Ishikawa (cell line): ENCODE data around the gene ACSF3.

Experiments used
- CEBPB ChIP-seq: IDR thresholded peaks from 2 replicates; pipeline ENCODE4 v1.6.1; 2012
- CREB1 ChIP-seq: IDR thresholded peaks from 2 replicates; pipeline ENCODE4 v1.6.1; 2012; ENCODE audit warnings: low read depth
- EGR1 ChIP-seq: IDR thresholded peaks from 2 replicates; pipeline ENCODE4 v1.6.1; 2012
- EP300 ChIP-seq: IDR thresholded peaks from 2 replicates; pipeline ENCODE4 v1.6.1; 2012; ENCODE audit warnings: borderline replicate concordance
- FOXM1 ChIP-seq: IDR thresholded peaks from 2 replicates; pipeline ENCODE4 v1.6.1; 2012; ENCODE audit warnings: low read depth, borderline replicate concordance
- NFIC ChIP-seq: IDR thresholded peaks from 2 replicates; pipeline ENCODE4 v1.6.1; 2012
- RAD21 ChIP-seq: IDR thresholded peaks from 2 replicates; pipeline ENCODE4 v1.6.1; 2012; ENCODE audit warnings: low read depth
- TAF1 ChIP-seq: IDR thresholded peaks from 2 replicates; pipeline ENCODE4 v1.6.1; 2012; ENCODE audit warnings: low read depth, mild to moderate bottlenecking
- TCF12 ChIP-seq: IDR thresholded peaks from 2 replicates; pipeline ENCODE4 v1.6.1; 2012; ENCODE audit warnings: low read depth
- TEAD4 ChIP-seq: IDR thresholded peaks from 2 replicates; pipeline ENCODE4 v1.6.1; 2012
- YY1 ChIP-seq: IDR thresholded peaks from 2 replicates; pipeline ENCODE4 v1.6.1; 2012; ENCODE audit warnings: low read depth
- ZBTB7A ChIP-seq: IDR thresholded peaks from 2 replicates; pipeline ENCODE4 v1.6.1; 2012; ENCODE audit warnings: low read depth
- TF ChIP-seq, protein P1 (sequence below): IDR thresholded peaks from 2 replicates; pipeline ENCODE4 v1.6.1; 2012; ENCODE audit warnings: low read depth, mild to moderate bottlenecking
- TF ChIP-seq, protein P2 (sequence below): IDR thresholded peaks from 2 replicates; pipeline ENCODE4 v1.6.1; 2012
- TF ChIP-seq, protein P3 (sequence below): IDR thresholded peaks from 2 replicates; pipeline ENCODE4 v1.6.1; 2012

The ACSF3 gene

DNA sequence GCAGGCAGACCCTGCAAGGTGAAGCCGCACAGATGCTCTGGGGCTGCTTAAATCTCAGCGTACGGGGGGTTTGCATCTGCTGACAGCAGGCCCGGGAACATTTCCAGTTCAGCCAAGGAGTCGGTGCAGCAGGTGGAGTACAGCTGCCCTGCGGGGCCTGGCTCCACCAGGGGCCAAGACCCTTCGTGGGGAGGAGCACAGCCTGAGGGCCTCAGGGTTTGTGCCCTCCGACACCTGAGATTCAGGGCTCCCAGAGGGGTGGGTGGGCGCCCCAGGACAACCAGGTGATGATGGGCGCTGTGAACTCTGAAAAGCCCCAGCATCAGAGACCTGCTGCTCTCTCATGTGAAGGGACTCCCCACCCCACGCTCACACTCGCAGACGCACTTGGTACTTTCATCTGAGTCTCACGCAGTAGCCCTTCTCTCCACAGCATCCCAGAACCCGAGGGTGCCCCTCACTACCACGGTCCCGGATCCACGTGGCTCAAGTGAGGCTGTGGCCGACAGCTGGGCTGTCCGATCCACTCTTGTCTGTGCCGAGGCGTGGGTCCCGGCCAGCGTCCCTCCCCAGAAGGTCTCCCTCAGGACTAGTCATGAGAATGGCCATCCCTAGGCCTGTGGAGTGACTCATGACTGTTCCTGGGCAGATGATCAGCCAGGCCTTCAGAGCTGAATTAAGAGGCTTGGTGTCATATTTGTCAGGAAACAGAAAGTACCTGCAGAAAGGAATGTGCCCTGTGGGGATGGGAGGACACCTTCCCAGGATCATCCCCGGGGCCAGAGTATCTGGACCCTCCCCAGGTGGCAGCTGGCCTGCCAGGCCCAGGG is 29.6 kb downstream of the ACSF3 start:
- TF ChIP-seq, protein P1, sequence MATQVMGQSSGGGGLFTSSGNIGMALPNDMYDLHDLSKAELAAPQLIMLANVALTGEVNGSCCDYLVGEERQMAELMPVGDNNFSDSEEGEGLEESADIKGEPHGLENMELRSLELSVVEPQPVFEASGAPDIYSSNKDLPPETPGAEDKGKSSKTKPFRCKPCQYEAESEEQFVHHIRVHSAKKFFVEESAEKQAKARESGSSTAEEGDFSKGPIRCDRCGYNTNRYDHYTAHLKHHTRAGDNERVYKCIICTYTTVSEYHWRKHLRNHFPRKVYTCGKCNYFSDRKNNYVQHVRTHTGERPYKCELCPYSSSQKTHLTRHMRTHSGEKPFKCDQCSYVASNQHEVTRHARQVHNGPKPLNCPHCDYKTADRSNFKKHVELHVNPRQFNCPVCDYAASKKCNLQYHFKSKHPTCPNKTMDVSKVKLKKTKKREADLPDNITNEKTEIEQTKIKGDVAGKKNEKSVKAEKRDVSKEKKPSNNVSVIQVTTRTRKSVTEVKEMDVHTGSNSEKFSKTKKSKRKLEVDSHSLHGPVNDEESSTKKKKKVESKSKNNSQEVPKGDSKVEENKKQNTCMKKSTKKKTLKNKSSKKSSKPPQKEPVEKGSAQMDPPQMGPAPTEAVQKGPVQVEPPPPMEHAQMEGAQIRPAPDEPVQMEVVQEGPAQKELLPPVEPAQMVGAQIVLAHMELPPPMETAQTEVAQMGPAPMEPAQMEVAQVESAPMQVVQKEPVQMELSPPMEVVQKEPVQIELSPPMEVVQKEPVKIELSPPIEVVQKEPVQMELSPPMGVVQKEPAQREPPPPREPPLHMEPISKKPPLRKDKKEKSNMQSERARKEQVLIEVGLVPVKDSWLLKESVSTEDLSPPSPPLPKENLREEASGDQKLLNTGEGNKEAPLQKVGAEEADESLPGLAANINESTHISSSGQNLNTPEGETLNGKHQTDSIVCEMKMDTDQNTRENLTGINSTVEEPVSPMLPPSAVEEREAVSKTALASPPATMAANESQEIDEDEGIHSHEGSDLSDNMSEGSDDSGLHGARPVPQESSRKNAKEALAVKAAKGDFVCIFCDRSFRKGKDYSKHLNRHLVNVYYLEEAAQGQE, result no peak
- TF ChIP-seq ZBTB7A (no peak), FOXM1 (no peak), YY1 (no peak), TAF1 (no peak), EGR1 (no peak), TCF12 (no peak), NFIC (no peak)
- TF ChIP-seq, protein P2, sequence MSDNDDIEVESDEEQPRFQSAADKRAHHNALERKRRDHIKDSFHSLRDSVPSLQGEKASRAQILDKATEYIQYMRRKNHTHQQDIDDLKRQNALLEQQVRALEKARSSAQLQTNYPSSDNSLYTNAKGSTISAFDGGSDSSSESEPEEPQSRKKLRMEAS, result no peak

DNA sequence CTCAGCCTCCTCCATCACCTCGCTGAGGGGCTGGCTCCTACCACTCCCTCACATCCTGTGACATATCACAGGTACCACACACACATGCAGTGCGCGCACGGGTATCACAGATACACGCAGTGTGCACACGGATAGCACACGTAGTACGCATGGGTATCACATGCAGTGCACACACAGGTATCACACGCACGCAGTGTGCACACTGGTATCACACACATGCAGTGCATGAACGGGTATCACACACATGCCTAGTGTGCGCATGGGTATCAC is 30.1 kb downstream of the ACSF3 start:
- TF ChIP-seq TEAD4 (no peak), EP300 (no peak)

DNA sequence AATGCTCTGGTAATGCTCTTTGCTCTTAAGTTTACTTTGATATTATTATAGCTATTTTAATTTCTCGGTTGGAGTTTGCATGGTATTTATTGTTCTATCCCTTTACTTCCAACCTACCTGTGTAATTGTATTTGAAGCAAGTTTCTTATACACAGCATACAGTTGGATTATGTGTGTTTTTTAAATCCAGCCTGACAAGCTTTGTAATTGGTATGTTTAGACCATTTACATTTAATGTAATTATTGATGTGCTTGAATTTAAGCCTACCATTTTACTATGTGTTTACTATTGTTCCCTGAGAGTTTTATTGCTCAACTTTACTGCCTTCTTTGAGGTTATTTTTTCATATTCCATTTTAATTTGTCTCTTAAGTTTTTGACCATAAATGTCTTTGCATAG is 35.7 kb downstream of the ACSF3 start:
- TF ChIP-seq CEBPB (no peak), EGR1 (no peak), CREB1 (no peak), TAF1 (no peak), TEAD4 (no peak), TCF12 (no peak)
- TF ChIP-seq, protein P3, sequence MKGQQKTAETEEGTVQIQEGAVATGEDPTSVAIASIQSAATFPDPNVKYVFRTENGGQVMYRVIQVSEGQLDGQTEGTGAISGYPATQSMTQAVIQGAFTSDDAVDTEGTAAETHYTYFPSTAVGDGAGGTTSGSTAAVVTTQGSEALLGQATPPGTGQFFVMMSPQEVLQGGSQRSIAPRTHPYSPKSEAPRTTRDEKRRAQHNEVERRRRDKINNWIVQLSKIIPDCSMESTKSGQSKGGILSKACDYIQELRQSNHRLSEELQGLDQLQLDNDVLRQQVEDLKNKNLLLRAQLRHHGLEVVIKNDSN, result no peak
- TF ChIP-seq, protein P1, result no peak

DNA sequence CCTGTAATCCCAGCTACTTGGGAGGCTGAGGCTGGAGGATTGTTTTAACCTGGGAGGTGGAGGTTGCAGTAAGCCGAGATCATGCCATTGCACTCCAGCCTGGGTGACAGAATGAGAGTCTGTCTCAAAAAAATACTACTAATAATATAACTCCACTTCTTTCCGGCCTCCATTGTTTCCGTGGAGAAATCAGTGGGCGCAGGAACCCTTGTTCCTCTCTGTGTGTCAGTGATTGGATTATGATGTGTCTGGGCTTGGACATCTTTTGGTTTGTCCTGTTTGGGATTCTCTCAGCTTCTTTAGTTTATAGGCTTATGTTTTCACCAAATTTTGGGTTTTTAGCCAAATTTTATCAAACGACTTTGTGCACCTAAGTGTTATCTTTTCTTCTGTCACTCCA is 36.8 kb downstream of the ACSF3 start:
- TF ChIP-seq NFIC, result no peak
- no peak for TF ChIP-seq RAD21
- TF ChIP-seq, protein P2, result no peak
- TF ChIP-seq, protein P3, result no peak

DNA sequence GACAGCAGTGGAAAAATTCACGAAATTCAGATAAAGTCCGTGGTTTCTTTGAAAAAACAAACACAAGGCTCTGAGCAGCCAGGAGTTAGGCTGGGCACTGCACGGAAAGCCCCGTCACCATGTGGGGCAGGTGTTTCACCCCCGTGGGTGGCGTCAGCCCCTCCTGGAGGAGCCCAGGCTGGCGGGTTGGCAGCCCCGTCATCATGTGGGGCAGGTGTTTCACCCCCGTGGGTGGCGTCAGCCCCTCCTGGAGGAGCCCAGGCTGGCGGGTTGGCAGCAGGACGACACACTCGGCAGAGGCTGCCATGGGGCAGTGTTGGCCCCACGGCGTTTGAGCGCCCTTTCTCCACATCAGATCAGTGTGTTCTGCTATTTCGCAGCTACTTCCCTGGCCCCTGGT is 38.1 kb downstream of the ACSF3 start:
- TF ChIP-seq FOXM1 (no peak), NFIC (no peak), TAF1 (no peak), EP300 (no peak), TEAD4 (no peak), EGR1 (no peak), TCF12 (no peak), YY1 (no peak), CEBPB (no peak), ZBTB7A (no peak), CREB1 (no peak)
- TF ChIP-seq, protein P3, result no peak
- TF ChIP-seq, protein P2, result no peak
- TF ChIP-seq, protein P1, result no peak
